GM23338 (cell line): ENCODE results near the gene HLA-DMB.

Source experiments
- CREB1 ChIP-seq: fragments of 250-450 bp; sonication (Bioruptor Pico); IDR thresholded peaks from 2 replicates; pipeline ENCODE4 v1.5.0; 2020; ENCODE audit warnings: low read depth, mild to moderate bottlenecking, moderate library complexity
- CTCF ChIP-seq, 2 experiments: fragments of 200-600 bp in 1 of 2; sonication (generic) in 1 of 2; conservative IDR thresholded peaks; 2 replicates each; pipeline versions ENCODE4 v1.5.1 to v1.6.1; 2016 to 2017; ENCODE audit warnings: antibody characterized with exemption in 2 of 2, low read depth in 2 of 2, mild to moderate bottlenecking in 2 of 2, moderate library complexity in 1 of 2
- EZH2 ChIP-seq: fragments of 200-600 bp; sonication (generic); IDR thresholded peaks from one replicate; pipeline ENCODE4 v1.8.0; 2017; ENCODE audit warnings: antibody characterized with exemption, mild to moderate bottlenecking, low read depth; ENCODE audit not compliant: unreplicated experiment
- POLR2AphosphoS5 ChIP-seq: IDR thresholded peaks from 2 replicates; pipeline ENCODE4 v1.6.1; 2016; ENCODE audit warnings: antibody characterized with exemption, low read depth
- REST ChIP-seq: IDR thresholded peaks from one replicate; pipeline ENCODE4 v1.6.1; 2018; ENCODE audit warnings: antibody characterized with exemption; ENCODE audit not compliant: unreplicated experiment

GRCh38 chr6:32920715-32921114 lies 20.1 kb downstream of the HLA-DMB start:
- no peak for TF ChIP-seq CREB1 (CRISPR knock-in tag)
- TF ChIP-seq CTCF (conservative IDR thresholded peaks at IDR 0.05; ENCODE audit: low read depth in 2 of 2), result no peak
- no peak for TF ChIP-seq POLR2AphosphoS5
- TF ChIP-seq REST, result no peak
- no peak for TF ChIP-seq EZH2
